Nucleus accumbens (tissue), 56 donors: ENCODE results near the gene RNASE12.

Experiments
- DNase-seq, 56 donors: peaks; one replicate each; lab custom pipeline; 2025; lab: John Stamatoyannopoulos, UW

RNASE12 gene

DNA sequence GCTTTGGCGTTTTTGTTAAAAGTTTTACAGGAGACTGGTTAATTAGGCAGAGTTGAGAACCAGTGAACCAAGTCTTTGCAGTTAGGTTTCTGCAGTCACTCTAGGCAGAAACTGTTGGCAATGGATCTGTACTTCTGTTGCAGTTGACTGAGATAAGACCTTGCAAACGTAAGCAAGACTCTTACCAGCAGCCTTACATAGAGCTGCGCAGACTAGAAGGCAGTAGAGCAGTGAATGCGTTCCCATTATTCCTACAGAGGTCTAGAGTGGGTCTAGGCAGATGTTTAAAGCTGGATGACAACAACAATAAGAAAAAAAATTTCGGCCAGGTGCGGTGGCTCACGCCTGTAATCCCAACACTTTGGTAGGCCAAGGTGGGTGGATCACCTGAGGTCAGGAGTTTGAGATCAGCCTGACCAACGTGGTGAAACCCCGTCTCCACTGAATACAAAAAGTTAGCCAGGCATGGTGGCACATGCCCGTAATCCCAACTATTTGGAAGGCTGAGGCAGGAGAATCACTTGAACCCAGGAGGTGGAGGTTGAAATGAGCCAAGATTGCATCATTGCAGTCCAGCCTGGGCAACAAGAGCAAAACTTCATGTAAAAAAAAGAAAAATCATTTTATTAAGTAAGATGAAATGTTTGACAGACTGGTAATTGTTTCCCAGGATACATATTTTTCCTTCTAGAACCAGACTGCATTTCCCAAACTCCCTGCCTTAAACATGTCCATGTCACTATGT, 42.6 kb downstream of the RNASE12 start:
- DNase-seq: no peak

DNA sequence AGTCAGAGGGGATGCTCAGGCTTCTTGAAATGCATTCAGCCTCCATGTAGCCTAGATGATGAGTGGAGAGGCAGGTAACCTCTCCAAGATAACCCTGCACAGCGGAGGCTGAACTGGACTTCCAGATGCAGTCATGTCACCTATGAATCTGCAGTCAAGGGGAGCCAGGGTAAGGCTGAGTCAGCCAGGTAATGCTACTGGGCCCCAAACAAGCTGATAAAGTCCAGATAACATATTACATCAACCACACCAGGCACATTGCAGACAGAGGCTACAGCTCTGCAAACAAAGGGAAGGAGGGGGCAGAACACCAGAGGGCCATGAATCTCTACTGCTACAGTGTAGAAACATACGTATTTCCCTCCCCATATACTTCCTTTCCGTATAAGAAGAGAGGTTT, 44.3 kb downstream of the RNASE12 start:
- no peak for DNase-seq
